Cardiac septum (tissue), 1 donor: ENCODE measurements around the gene FKBP3. TPM values are rescaled to one million over a fixed set of nuclear protein-coding genes. Genes with fewer than 3 reads are reported as not detected.
"Not testable (repeated sequence)": the region's sequence is repeated elsewhere in the genome, so short reads cannot be mapped to it uniquely, and the experiment has no call there.

Source experiments
- DNase-seq: peaks from one replicate; pipeline ENCODE4 v3.0.0-alpha.2; 2020; ENCODE audit warnings: low spot score
- intact Hi-C: fragments of 100-400 bp; cut with DNase I; formaldehyde crosslinking; loops from one replicate; pipeline ENCODE4 v1.14.0; 2022
- total RNA-seq: library from RNA; stranded (reverse); fragmentation: NEBNext Ultra II Directional; extraction: Animal tissue kit (Norgen Biotek cat#: 25700); gene quantifications from one replicate; pipeline ENCODE4 v1.2.1, GENCODE V29; 2021
- donor health status: DM: no; HTN: no; CAD: no.

The FKBP3 gene
- total RNA-seq, 1 donor from 2014 or later, result 81.4 TPM

- no peak for DNase-seq
- intact Hi-C loops, result no loop called here
These were observed 14.2 kb downstream of the FKBP3 start for GRCh38 chr14:45120096-45120495.

GRCh38 chr14:45118594-45118993, 15.7 kb downstream of the FKBP3 start:
- DNase-seq, result no peak
- intact Hi-C loops, result no loop called here

GRCh38 chr14:45114327-45114726, 20.0 kb downstream of the FKBP3 start:
- intact Hi-C loops, result no loop called here
- no peak for DNase-seq

GRCh38 chr14:45112896-45113781, 21.1 kb downstream of the FKBP3 start:
- intact Hi-C loops, result no loop called here
- DNase-seq, result no peak

- no peak for DNase-seq
- intact Hi-C loops, result no loop called here
These were observed 29.7 kb downstream of the FKBP3 start for GRCh38 chr14:45104561-45104960.

- DNase-seq, result no peak
- intact Hi-C loops, result no loop called here
These were observed 30.5 kb downstream of the FKBP3 start for GRCh38 chr14:45103806-45104205.

GRCh38 chr14:45096218-45096617, 38.1 kb downstream of the FKBP3 start:
- intact Hi-C loops, result no loop called here

GRCh38 chr14:45095143-45095542, 39.1 kb downstream of the FKBP3 start:
- DNase-seq, result no peak
- intact Hi-C loops, result no loop called here

More at GRCh38 chr14:45096218-45096617, 38.1 kb downstream of the FKBP3 start:
- no peak for DNase-seq

DNA sequence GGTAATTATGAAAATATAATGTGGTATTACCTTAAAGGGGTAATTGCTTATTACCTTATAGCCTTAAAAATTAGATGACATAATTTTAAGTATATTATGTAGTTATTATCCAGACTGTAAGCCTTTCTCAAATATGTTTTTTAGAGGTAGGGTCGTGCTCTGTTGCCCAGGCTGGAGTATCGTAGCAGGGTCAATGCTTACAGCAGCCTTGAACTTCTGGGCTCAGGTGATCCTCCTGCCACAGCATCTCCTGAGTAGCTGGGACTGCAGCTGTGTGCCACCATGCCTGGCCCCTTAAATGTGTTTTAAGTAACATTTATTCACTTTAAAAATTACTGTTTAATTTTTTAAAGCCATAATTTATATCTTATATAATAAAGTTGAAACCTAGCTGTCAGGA, 40.0 kb downstream of the FKBP3 start:
- intact Hi-C loops, result no loop called here
- no peak for DNase-seq

GRCh38 chr14:45091710-45092109, 42.6 kb downstream of the FKBP3 start:
- no peak for DNase-seq
- intact Hi-C loops, result no loop called here

GRCh38 chr14:45089813-45090212, 44.5 kb downstream of the FKBP3 start:
- intact Hi-C loops, result no loop called here

DNA sequence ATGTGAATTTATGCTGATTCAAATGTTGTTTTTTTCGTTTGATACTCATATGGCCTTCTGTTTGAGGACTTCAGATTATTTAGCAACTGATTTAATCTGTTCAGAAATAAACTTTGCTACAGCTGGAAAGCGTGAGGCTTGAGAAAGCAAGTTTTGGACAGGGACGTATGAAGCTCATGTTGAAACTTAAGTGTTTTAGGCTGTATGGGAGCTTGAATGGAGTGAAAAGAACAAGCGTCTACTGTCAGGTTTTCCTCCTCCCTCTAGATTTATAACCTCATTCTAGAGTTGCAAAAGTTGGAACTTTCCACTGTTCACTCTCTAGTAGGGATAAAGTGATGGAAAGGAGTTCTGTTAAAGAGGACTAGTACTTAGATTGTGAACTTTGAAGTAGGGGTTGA, 49.3 kb downstream of the FKBP3 start:
- intact Hi-C loops, result loop anchor here (2.0 to 5.0 kb wide), 4 partner anchors 50 to 188 kb away; partner anchors contain the start of genes FANCM, FKBP3, KLHL28 and MIS18BP1
- no peak for DNase-seq

More at GRCh38 chr14:45089813-45090212, 44.5 kb downstream of the FKBP3 start:
- DNase-seq, result no peak

- intact Hi-C loops, result loop anchor here (2.0 to 5.0 kb wide), 4 partner anchors 51 to 187 kb away; partner anchors contain the start of genes FANCM, FKBP3, KLHL28 and MIS18BP1
- DNase-seq, result peak; percentile 99
These were observed 50.1 kb downstream of the FKBP3 start, which contains the start of gene PRPF39 for GRCh38 chr14:45083976-45084722. PRPF39 (plus strand) TSS chr14:45084116; CDS start chr14:45095240, 11,124 bp downstream.

GRCh38 chr14:45083617-45083975, 50.7 kb downstream of the FKBP3 start:
- intact Hi-C loops, result loop anchor here (5.0 kb wide), 2 partner anchors 121 to 169 kb away; partner anchors contain the start of genes KLHL28, MIS18BP1 and TOGARAM1
- DNase-seq, result no peak

GRCh38 chr14:45082420-45082819, 51.9 kb downstream of the FKBP3 start:
- intact Hi-C loops, result loop anchor here (5.0 kb wide), 2 partner anchors 120 to 170 kb away; partner anchors contain the start of genes KLHL28, MIS18BP1 and TOGARAM1
- no peak for DNase-seq

DNA sequence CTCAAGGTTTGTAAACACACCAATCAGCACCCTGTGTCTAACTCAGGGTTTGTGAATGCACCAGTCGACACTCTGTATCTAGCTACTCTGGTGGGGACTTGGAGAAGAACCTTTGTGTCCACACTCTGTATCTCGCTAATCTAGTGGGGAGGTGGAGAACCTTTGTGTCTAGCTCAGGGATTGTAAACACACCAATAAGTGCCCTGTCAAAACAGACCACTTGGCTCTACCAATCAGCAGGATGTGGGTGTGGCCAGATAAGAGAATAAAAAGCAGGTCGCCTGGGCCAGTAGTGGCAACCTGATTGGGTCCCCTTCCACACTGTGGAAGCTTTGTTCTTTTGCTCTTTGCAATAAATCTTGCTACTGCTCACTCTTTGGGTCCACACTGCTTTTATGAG, 53.2 kb downstream of the FKBP3 start:
- intact Hi-C loops, result loop anchor here (5.0 kb wide), 2 partner anchors 119 to 171 kb away; partner anchors contain the start of genes KLHL28, MIS18BP1 and TOGARAM1

DNA sequence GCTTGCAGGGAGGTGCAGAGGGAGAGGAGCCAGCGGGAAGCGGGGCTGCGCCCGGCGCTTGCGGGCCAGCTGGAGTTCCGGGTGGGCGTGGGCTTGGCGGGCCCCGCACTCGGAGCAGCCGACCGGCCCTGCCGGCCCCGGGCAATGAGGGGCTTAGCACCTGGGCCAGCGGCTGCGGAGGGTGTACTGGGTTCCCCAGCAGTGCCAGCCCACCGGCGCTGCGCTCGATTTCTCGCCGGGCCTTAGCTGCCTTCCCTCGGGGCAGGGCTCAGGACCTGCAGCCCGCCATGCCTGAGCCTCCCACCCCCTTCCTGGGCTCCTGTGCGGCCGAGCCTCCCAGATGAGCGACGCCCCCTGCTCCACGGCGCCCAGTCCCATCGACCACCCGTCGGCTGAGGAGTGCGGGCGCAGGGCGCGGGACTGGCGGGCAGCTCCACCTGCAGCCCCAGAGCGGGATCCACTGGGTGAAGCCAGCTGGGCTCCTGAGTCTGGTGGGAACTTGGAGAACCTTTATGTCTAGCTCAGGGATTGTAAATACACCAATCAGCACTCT, 53.8 kb downstream of the FKBP3 start:
- intact Hi-C loops, result loop anchor here (5.0 kb wide), 2 partner anchors 118 to 172 kb away; partner anchors contain the start of genes KLHL28, MIS18BP1 and TOGARAM1
- DNase-seq, result not testable (repeated sequence)

More for the DNA sequence above, 53.2 kb downstream of the FKBP3 start:
- DNase-seq, result not testable (repeated sequence)

DNA sequence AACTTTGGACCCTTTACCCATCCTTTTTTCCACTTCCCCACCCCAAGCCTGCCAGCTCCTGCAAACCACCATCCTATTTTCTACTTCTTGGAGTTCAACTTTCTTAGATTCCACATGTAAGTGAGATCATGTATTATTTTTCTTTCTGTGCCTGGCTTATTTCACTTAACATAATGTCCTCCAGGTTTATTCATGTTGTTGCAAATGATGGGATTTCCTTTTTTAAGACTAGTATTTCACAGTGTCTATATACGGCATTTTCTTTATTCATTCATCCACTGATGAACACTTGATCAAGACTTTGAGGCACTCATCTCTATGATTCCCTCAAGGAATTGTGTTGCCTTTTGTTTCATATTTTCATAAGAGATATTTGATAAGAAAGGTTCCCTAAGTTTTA, 56.0 kb downstream of the FKBP3 start:
- intact Hi-C loops, result no loop called here

GRCh38 chr14:45073231-45073879, 60.9 kb downstream of the FKBP3 start:
- intact Hi-C loops, result no loop called here

More for the DNA sequence above, 56.0 kb downstream of the FKBP3 start:
- no peak for DNase-seq

More at GRCh38 chr14:45073231-45073879, 60.9 kb downstream of the FKBP3 start:
- DNase-seq, result no peak
